Colonic mucosa (tissue), 4 donors: ENCODE data around the gene R3HCC1L. TPM values are rescaled to one million over a fixed set of nuclear protein-coding genes. Genes with fewer than 3 reads are reported as not detected.
"Not testable (repeated sequence)": the region's sequence is repeated elsewhere in the genome, so short reads cannot be mapped to it uniquely, and the experiment has no call there.

Experiments
- DNase-seq: peaks from one replicate; pipeline ENCODE4 v3.0.0-alpha.2; 2020
- H3K27ac ChIP-seq: fragments of 200-600 bp; one replicate; pipeline ENCODE4 v1.8.0; 2021
- H3K27me3 ChIP-seq: fragments of 200-600 bp; one replicate; pipeline ENCODE4 v1.8.0; 2021
- H3K36me3 ChIP-seq: fragments of 200-600 bp; one replicate; pipeline ENCODE4 v1.8.0; 2021
- H3K4me1 ChIP-seq: fragments of 200-600 bp; one replicate; pipeline ENCODE4 v1.8.0; 2021; ENCODE audit warnings: mild to moderate bottlenecking
- H3K4me3 ChIP-seq: fragments of 200-600 bp; one replicate; pipeline ENCODE4 v1.8.0; 2021
- H3K9ac ChIP-seq, 2 donors: one replicate each; pipeline ENCODE4 v1.7.0; 2013; ENCODE audit warnings: control low read depth in 2 of 2, low read depth in 2 of 2, low read length in 2 of 2
- H3K9me3 ChIP-seq: fragments of 200-600 bp; one replicate; pipeline ENCODE4 v1.8.0; 2021
- CTCF ChIP-seq: fragments of 200-600 bp; IDR thresholded peaks from one replicate; pipeline ENCODE4 v1.8.0; 2022; ENCODE audit warnings: antibody characterized with exemption, mild to moderate bottlenecking
- intact Hi-C: fragments of 100-400 bp; cut with DNase I; formaldehyde crosslinking; loops from one replicate; pipeline ENCODE4 v1.14.1; 2022
- total RNA-seq, 2 donors: library from RNA; stranded (reverse); fragmentation: NEBNext Ultra II Directional in 1 of 2; extraction: Animal tissue kit (Norgen Biotek cat#: 25700) in 1 of 2; gene quantifications; one replicate each; pipeline ENCODE4 v1.2.1, GENCODE V29; 2021
- donor health status: healthy.
- donor health status: DM: no; HTN: no; CAD: no.
- donor health status: DM: no; HTN: no; CAD: no.

The R3HCC1L gene
- total RNA-seq, 2 donors from 2014 or later, result 16.7 to 16.8 TPM

DNA sequence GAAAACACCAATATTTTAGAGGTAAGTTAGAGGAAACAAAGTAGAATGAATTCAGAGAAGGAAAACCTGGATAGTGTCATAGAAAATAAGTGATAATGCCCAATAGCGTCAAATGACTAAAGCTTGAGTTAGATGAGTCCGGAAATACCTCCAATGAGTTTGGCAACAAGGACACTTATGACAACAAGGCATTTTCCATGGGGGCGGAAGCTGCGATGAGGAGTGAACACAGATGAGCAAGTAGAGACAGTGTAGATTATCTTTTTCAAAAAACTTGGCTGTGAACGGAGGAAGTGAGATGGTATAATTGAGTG is 383 bp upstream of the R3HCC1L start:
- intact Hi-C loops, result no loop called here
- no peaks in the 10 kb centered on the region for H3K36me3 ChIP-seq
- H3K4me1 ChIP-seq, result peaks cover 10% of the 10 kb centered on the region
- no peaks in the 10 kb centered on the region for H3K27me3 ChIP-seq
- peak overlapping the region; percentile 92 for H3K27ac ChIP-seq
- no peak for DNase-seq
- peak overlapping the region in 1 of 2 donors; percentile 95 for H3K9ac ChIP-seq
- no peak for TF ChIP-seq CTCF
- H3K4me3 ChIP-seq, result peak overlapping the region; percentile 97
- no peaks in the 10 kb centered on the region for H3K9me3 ChIP-seq

GRCh38 chr10:98135222-98135899 is 904 bp downstream of the R3HCC1L start:
- TF ChIP-seq CTCF, result no peak
- DNase-seq, result no peak
- Histone ChIP-seq H3K9ac (peak overlapping the region; percentile 95), H3K27me3 (no peaks in the 10 kb centered on the region), H3K9me3 (no peaks in the 10 kb centered on the region), H3K27ac (peak overlapping the region; percentile 92), H3K4me1 (peaks cover 10% of the 10 kb centered on the region), H3K36me3 (no peaks in the 10 kb centered on the region), H3K4me3 (peak overlapping the region; percentile 97)
- intact Hi-C loops, result no loop called here

DNA sequence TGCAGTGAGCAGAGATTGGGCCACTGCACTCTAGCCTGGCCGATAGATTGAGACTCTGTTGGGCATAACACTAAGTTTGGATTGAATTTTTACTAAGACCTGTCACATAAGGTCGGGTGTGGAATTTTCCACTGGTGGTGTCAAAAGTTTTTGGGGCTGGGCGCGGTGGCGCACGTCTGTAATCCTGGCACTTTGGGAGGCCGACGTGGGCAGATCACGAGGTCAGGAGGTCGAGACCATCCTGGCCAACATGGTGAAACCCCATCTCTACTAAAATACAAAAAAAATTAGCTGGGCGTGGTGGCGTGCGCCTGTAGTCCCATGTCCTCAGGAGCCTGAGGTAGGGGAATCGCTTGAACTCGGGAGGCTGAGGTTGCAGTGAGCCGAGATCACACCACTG is 2.3 kb downstream of the R3HCC1L start:
- H3K4me1 ChIP-seq, result peaks cover 10% of the 10 kb centered on the region
- intact Hi-C loops, H3K36me3 ChIP-seq, H3K27ac ChIP-seq, H3K4me3 ChIP-seq, DNase-seq, H3K27me3 ChIP-seq, H3K9ac ChIP-seq, H3K9me3 ChIP-seq: not testable (repeated sequence)

DNA sequence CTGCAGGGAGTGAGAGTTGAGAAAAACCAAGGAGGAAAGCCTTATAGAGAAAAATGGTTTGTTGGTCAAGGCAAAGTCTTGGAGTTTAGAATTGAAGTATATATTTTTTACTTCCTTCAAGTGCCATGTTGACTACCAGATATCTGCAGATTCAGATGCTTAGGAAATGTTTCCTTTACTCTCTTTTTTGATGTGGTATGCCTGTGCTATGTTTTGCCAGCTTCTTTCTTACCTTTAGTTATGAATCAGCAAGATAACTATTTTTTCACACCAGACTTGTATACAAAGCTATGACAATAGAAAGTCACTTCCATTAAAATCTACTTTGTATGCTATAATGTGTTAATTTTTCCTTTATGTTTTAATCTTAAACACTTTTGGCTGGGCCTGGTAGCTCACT is 3.6 kb downstream of the R3HCC1L start:
- Histone ChIP-seq H3K36me3 (no peaks in the 10 kb centered on the region), H3K9ac (no peak overlapping the region), H3K4me1 (peaks cover 10% of the 10 kb centered on the region), H3K9me3 (no peaks in the 10 kb centered on the region), H3K27ac (no peak overlapping the region), H3K4me3 (no peak overlapping the region), H3K27me3 (no peaks in the 10 kb centered on the region)
- DNase-seq, result no peak
- intact Hi-C loops, result no loop called here
- TF ChIP-seq CTCF, result no peak

GRCh38 chr10:98139431-98139830 is 5.0 kb downstream of the R3HCC1L start:
- Histone ChIP-seq H3K27ac (no peak overlapping the region), H3K9ac (no peak overlapping the region), H3K27me3 (no peaks in the 10 kb centered on the region), H3K4me3 (no peak overlapping the region), H3K36me3 (no peaks in the 10 kb centered on the region), H3K4me1 (peaks cover 10% of the 10 kb centered on the region), H3K9me3 (no peaks in the 10 kb centered on the region)
- no peak for DNase-seq
- no peak for TF ChIP-seq CTCF
- intact Hi-C loops, result no loop called here

- DNase-seq, result no peak
- no peaks in the 10 kb centered on the region for H3K27me3 ChIP-seq
- H3K4me1 ChIP-seq, result peaks cover 10% of the 10 kb centered on the region
- no peak overlapping the region for H3K9ac ChIP-seq
- no peak for TF ChIP-seq CTCF
- no peak overlapping the region for H3K27ac ChIP-seq
- H3K9me3 ChIP-seq, result no peaks in the 10 kb centered on the region
- H3K4me3 ChIP-seq, result no peak overlapping the region
- intact Hi-C loops, result no loop called here
- no peaks in the 10 kb centered on the region for H3K36me3 ChIP-seq
Measured at GRCh38 chr10:98141484-98142073, 7.1 kb downstream of the R3HCC1L start.
